GM12878 (cell line): ENCODE data around the gene ACTA2. TPM values are rescaled to one million over a fixed set of nuclear protein-coding genes. Genes with fewer than 3 reads are reported as not detected.
A peak's percentile ranks its signal among the peaks of the same experiment; 100 is the strongest.

Experiments
- ATF7 ChIP-seq: fragments of 450-650 bp; IDR thresholded peaks from 2 replicates; pipeline ENCODE4 v1.6.1; 2016; ENCODE audit warnings: low read depth, mild to moderate bottlenecking
- CBFB ChIP-seq: IDR thresholded peaks from 2 replicates; pipeline ENCODE4 v1.6.1; 2016; ENCODE audit warnings: antibody characterized with exemption, low read depth
- CHD4 ChIP-seq: fragments of 200-600 bp; sonication (generic); IDR thresholded peaks from 2 replicates; pipeline ENCODE4 v1.6.1; 2016; ENCODE audit warnings: mild to moderate bottlenecking
- E2F8 ChIP-seq: fragments of 450-650 bp; IDR thresholded peaks from 2 replicates; pipeline ENCODE4 v1.6.1; 2018; ENCODE audit warnings: mild to moderate bottlenecking, low read depth, moderate library complexity; ENCODE audit not compliant: partially characterized antibody
- IKZF1 ChIP-seq: fragments of 450-650 bp; conservative IDR thresholded peaks from 2 replicates; pipeline ENCODE4 v1.6.1; 2017; ENCODE audit warnings: antibody characterized with exemption, mild to moderate bottlenecking
- NBN ChIP-seq: fragments of 450-650 bp; IDR thresholded peaks from 2 replicates; pipeline ENCODE4 v1.6.1; 2016
- POLR2AphosphoS2 ChIP-seq: IDR thresholded peaks from 2 replicates; pipeline ENCODE4 v1.6.1; 2011; ENCODE audit warnings: low read depth, mild to moderate bottlenecking, low read length, improper control_type of control experiment, moderate library complexity
- PRDM15 ChIP-seq: fragments of 450-650 bp; formaldehyde crosslinking; IDR thresholded peaks from 2 replicates; pipeline ENCODE4 v1.4.0; 2020; ENCODE audit warnings: mild to moderate bottlenecking, moderate library complexity
- RUNX3 ChIP-seq: IDR thresholded peaks from 2 replicates; pipeline ENCODE4 v1.6.1; 2012; ENCODE audit warnings: low read length, inconsistent platforms
- SUPT20H ChIP-seq: IDR thresholded peaks from 2 replicates; pipeline ENCODE4 v1.6.1; 2011; ENCODE audit warnings: low read depth, mild to moderate bottlenecking, low read length, moderate library complexity, borderline replicate concordance; ENCODE audit not compliant: control insufficient read depth
- TCF7 ChIP-seq: IDR thresholded peaks from 2 replicates; pipeline ENCODE4 v1.6.1; 2014; ENCODE audit warnings: antibody characterized with exemption, borderline replicate concordance
- ZNF217 ChIP-seq: fragments of 450-650 bp; IDR thresholded peaks from 2 replicates; pipeline ENCODE4 v1.6.1; 2017; ENCODE audit warnings: antibody characterized with exemption, mild to moderate bottlenecking
- ZNF622 ChIP-seq: fragments of 450-650 bp; IDR thresholded peaks from 2 replicates; pipeline ENCODE4 v1.6.1; 2017; ENCODE audit warnings: mild to moderate bottlenecking, inconsistent platforms
- polyA plus RNA-seq, 11 experiments: library from polyadenylated mRNA; depleted of rRNA in 4 of 11; unstranded in 6 of 11; stranded (reverse) in 5 of 11; fragments of >200 nt; fragmentation: Nextera tagmentation in 4 of 11; fragmentation: Illumina TruSeq in 1 of 11; extraction: Ambion mirVana in 4 of 11; extraction: Trizol in 1 of 11; gene quantifications; 1 replicate in 1 of 11; 2 replicates in 10 of 11; pipeline versions ENCODE4 v1.2.1 to v1.2.3, GENCODE V29; 2011 to 2016; ENCODE audit warnings: inconsistent platforms in 2 of 11, missing spikeins in 2 of 11, low read depth in 1 of 11
- total RNA-seq, 4 experiments: library from RNA; depleted of rRNA in 3 of 4; stranded (reverse); fragments of >200 nt in 3 of 4; fragmentation: Illumina TruSeq in 1 of 4; extraction: Trizol in 1 of 4; gene quantifications; 2 replicates each; pipeline versions ENCODE4 v1.2.1 to v1.2.3, GENCODE V29; 2013 to 2021
- TF ChIP-seq, protein P1 (sequence below): fragments of 450-650 bp; IDR thresholded peaks from 2 replicates; pipeline ENCODE4 v1.6.1; 2016; ENCODE audit warnings: mild to moderate bottlenecking, moderate library complexity, borderline replicate concordance
- TF ChIP-seq, protein P2 (sequence below): IDR thresholded peaks from 2 replicates; pipeline ENCODE4 v1.6.1; 2011; ENCODE audit warnings: borderline replicate concordance, low read depth, mild to moderate bottlenecking, moderate library complexity, low read length; ENCODE audit not compliant: insufficient read depth, poor library complexity, severe bottlenecking
- TF ChIP-seq, protein P3 (sequence below): IDR thresholded peaks from 2 replicates; pipeline ENCODE4 v1.6.1; 2012; ENCODE audit warnings: low read depth, low read length, improper control_type of control experiment

The ACTA2 gene
- total and polyA plus RNA-seq, 10 of the 15 experiments (the other 5 are each of a cell fraction or from before 2014, with no cell fraction given): 7.4 to 78.2 (median 32.4) TPM

DNA sequence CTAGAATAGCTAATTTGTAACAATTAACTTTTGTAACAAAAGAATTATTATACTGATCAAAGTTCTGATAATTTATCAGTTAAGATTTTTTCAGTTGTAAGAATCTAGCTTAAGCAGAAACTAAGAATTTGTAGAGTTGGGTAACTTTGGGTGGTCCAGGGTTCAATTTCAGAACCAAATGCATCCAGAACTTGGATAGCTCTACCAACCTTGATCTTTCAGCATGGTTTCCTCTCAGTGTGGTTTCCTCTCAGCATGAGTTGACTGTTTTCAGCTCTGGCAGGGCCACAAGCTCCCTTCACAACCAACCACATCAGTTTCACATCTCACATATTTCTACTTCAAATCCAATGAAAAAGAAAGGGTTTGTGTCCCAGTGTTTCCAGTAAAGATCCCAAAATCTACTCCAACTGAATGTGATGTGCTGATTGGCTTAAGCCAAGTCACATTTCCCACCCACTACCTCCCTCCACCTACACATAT, 34.7 kb upstream of the ACTA2 start (continued):
- TF ChIP-seq, protein P1, sequence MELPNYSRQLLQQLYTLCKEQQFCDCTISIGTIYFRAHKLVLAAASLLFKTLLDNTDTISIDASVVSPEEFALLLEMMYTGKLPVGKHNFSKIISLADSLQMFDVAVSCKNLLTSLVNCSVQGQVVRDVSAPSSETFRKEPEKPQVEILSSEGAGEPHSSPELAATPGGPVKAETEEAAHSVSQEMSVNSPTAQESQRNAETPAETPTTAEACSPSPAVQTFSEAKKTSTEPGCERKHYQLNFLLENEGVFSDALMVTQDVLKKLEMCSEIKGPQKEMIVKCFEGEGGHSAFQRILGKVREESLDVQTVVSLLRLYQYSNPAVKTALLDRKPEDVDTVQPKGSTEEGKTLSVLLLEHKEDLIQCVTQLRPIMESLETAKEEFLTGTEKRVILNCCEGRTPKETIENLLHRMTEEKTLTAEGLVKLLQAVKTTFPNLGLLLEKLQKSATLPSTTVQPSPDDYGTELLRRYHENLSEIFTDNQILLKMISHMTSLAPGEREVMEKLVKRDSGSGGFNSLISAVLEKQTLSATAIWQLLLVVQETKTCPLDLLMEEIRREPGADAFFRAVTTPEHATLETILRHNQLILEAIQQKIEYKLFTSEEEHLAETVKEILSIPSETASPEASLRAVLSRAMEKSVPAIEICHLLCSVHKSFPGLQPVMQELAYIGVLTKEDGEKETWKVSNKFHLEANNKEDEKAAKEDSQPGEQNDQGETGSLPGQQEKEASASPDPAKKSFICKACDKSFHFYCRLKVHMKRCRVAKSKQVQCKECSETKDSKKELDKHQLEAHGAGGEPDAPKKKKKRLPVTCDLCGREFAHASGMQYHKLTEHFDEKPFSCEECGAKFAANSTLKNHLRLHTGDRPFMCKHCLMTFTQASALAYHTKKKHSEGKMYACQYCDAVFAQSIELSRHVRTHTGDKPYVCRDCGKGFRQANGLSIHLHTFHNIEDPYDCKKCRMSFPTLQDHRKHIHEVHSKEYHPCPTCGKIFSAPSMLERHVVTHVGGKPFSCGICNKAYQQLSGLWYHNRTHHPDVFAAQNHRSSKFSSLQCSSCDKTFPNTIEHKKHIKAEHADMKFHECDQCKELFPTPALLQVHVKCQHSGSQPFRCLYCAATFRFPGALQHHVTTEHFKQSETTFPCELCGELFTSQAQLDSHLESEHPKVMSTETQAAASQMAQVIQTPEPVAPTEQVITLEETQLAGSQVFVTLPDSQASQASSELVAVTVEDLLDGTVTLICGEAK: no peak
- no peak for TF ChIP-seq ZNF622
- TF ChIP-seq CBFB: 0 out of 2 replicates have a peak, but pooled peaks have one; percentile 52
- no peak for TF ChIP-seq NBN
- TF ChIP-seq SUPT20H: no peak
- TF ChIP-seq IKZF1: peak; percentile 72
- TF ChIP-seq, protein P2, sequence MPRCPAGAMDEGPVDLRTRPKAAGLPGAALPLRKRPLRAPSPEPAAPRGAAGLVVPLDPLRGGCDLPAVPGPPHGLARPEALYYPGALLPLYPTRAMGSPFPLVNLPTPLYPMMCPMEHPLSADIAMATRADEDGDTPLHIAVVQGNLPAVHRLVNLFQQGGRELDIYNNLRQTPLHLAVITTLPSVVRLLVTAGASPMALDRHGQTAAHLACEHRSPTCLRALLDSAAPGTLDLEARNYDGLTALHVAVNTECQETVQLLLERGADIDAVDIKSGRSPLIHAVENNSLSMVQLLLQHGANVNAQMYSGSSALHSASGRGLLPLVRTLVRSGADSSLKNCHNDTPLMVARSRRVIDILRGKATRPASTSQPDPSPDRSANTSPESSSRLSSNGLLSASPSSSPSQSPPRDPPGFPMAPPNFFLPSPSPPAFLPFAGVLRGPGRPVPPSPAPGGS: no peak
- no peak for TF ChIP-seq POLR2AphosphoS2
- no peak for TF ChIP-seq ATF7
- TF ChIP-seq PRDM15 (CRISPR knock-in tag): no peak
- no peak for TF ChIP-seq CHD4
- peak; percentile 90 for TF ChIP-seq RUNX3
- TF ChIP-seq E2F8: no peak
- no peak for TF ChIP-seq ZNF217
- no peak for TF ChIP-seq TCF7
- TF ChIP-seq, protein P3, sequence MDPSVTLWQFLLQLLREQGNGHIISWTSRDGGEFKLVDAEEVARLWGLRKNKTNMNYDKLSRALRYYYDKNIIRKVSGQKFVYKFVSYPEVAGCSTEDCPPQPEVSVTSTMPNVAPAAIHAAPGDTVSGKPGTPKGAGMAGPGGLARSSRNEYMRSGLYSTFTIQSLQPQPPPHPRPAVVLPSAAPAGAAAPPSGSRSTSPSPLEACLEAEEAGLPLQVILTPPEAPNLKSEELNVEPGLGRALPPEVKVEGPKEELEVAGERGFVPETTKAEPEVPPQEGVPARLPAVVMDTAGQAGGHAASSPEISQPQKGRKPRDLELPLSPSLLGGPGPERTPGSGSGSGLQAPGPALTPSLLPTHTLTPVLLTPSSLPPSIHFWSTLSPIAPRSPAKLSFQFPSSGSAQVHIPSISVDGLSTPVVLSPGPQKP: no peak
